ENCODE results near the gene NKAIN4. TPM values are rescaled to one million over a fixed set of nuclear protein-coding genes. Genes with fewer than 3 reads are reported as not detected.
"Not testable (repeated sequence)": the region's sequence is repeated elsewhere in the genome, so short reads cannot be mapped to it uniquely, and the experiment has no call there.

Gene NKAIN4
- total RNA-seq, 4 donors from 2014 or later: 40.9 TPM; not detected in 3

DNA sequence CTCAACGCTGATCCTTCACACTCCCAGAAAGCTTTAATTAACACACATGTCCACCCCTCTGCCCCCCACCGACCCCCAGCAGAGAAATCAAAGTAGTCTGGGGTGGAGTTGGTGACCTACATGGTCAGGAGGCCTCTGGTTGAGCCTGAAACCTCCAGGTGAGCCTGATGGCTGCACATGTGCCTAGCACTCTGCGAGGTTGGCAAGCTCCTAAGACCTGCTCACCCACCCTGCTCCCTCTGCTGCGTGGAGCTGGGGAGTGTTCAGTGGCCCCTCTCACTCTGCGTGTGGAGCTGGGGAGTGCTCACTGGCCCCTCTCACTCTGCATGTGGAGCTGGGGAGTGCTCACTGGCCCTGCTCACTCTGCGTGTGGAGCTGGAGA lies 30.4 kb downstream of the NKAIN4 start:
- no peaks in the 10 kb centered on the region for H3K4me1 ChIP-seq
- TF ChIP-seq, protein P1, sequence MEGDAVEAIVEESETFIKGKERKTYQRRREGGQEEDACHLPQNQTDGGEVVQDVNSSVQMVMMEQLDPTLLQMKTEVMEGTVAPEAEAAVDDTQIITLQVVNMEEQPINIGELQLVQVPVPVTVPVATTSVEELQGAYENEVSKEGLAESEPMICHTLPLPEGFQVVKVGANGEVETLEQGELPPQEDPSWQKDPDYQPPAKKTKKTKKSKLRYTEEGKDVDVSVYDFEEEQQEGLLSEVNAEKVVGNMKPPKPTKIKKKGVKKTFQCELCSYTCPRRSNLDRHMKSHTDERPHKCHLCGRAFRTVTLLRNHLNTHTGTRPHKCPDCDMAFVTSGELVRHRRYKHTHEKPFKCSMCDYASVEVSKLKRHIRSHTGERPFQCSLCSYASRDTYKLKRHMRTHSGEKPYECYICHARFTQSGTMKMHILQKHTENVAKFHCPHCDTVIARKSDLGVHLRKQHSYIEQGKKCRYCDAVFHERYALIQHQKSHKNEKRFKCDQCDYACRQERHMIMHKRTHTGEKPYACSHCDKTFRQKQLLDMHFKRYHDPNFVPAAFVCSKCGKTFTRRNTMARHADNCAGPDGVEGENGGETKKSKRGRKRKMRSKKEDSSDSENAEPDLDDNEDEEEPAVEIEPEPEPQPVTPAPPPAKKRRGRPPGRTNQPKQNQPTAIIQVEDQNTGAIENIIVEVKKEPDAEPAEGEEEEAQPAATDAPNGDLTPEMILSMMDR (IDR thresholded peaks at IDR 0.05): no peak
- no peak for TF ChIP-seq POLR2A (IDR thresholded peaks at IDR 0.05)
- no peaks in the 10 kb centered on the region for H3K27me3 ChIP-seq
- no peak overlapping the region for H3K27ac ChIP-seq
- DNase-seq: no peak
- no peaks in the 10 kb centered on the region for H3K9me3 ChIP-seq
- intact Hi-C loops (cut with DNase I; ENCODE audit: low total_unique reads): no loop called here
- no peaks in the 10 kb centered on the region for H3K36me3 ChIP-seq
- H3K4me3 ChIP-seq: no peak overlapping the region

DNA sequence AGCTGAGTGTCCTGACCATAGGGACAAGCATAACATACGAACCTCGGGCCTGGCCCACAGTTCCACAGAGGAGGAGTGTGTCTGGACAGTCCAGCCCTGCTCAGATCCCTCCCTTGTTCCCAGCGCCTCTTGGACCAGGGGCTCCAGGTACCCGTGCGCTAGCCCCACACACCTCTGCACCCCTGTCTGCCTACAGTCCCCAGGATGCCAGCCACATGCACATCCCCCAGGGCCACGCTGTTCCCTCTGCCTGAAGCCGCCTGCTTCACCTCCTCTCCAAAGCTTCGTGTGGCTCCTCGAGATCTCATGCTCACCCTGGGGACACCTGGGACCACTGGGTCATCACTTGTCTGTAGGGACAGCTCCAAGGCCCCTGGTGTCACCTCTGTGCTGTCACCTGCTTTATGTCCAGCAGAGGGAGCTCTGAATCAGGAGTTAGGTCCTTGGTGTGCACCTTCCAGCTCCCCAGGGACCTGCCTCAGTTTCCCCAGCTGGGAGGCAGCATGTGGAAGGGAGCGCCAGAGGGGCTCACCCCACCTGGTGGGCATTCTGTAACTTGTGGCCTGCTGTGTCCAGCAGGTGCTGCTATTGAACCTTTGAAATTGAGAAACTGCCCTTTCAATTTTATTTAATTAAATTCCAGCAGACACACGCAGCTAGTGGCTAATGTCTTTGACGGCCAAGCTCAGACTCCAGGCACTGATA lies 31.0 kb downstream of the NKAIN4 start:
- no peaks in the 10 kb centered on the region for H3K36me3 ChIP-seq
- DNase-seq: no peak
- intact Hi-C loops (cut with DNase I; ENCODE audit: low total_unique reads): no loop called here
- H3K4me1 ChIP-seq: no peaks in the 10 kb centered on the region
- H3K9me3 ChIP-seq: no peaks in the 10 kb centered on the region
- H3K27me3 ChIP-seq: no peaks in the 10 kb centered on the region
- H3K4me3 ChIP-seq: no peak overlapping the region
- no peak overlapping the region for H3K27ac ChIP-seq
- no peak for TF ChIP-seq POLR2A (IDR thresholded peaks at IDR 0.05)
- TF ChIP-seq, protein P1 (IDR thresholded peaks at IDR 0.05): peak; percentile 19 to 41 (median 26)

DNA sequence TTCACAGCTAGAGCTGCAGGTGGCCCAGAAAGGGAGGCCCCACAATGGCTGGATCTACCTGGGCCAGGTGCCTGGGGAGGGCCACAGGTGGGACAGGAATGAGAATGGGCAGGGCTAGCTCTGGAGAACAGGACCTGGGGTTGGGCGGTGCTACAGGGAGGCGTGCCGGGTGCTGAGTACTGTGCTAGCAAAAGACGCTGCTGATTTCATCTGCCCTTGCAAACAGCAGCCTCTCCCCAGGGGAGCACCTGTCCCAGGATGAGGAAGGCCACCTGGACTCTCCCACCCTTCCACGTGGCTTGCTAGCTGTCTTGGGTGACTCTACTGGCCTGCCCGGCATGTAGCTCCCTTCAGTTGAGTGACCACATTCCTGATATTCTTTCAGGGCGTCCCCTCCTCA lies 31.7 kb downstream of the NKAIN4 start:
- Histone ChIP-seq H3K9me3 (no peaks in the 10 kb centered on the region), H3K27ac (no peak overlapping the region), H3K4me1 (no peaks in the 10 kb centered on the region), H3K36me3 (no peaks in the 10 kb centered on the region), H3K27me3 (no peaks in the 10 kb centered on the region), H3K4me3 (no peak overlapping the region)
- TF ChIP-seq, protein P1 (IDR thresholded peaks at IDR 0.05): no peak
- no peak for TF ChIP-seq POLR2A (IDR thresholded peaks at IDR 0.05)
- DNase-seq: no peak
- intact Hi-C loops (cut with DNase I; ENCODE audit: low total_unique reads): no loop called here

DNA sequence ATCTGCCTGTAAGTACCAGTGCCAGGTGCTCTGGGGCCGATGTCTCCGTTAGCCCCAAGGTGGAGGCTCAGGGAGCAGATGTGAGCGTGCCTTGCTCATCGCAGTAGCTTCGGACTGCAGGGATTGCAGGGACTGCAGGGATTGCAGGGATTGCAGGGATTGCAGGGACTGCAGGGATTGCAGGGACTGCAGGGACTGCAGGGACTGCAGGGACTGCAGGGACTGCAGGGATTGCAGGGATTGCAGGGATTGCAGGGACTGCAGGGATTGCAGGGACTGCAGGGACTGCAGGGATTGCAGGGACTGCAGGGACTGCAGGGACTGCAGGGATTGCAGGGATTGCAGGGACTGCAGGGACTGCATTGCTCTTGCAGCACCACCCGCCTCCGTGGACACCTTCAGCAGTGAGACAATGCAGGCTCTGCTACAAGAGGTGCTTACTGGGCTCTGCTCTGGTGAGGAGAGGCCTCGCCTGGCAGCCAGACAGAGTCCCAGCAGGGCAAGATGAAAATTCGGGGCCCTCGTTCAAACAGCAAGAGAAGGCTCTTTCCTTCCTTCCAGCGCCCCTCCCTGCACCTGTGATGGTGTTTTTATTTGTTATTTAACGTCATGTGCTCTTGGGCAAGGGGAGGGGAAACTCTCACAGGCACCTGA lies 32.7 kb downstream of the NKAIN4 start:
- H3K9me3 ChIP-seq; H3K27ac ChIP-seq; intact Hi-C loops (cut with DNase I; ENCODE audit: low total_unique reads); H3K27me3 ChIP-seq; H3K4me1 ChIP-seq; DNase-seq; H3K4me3 ChIP-seq; H3K36me3 ChIP-seq: not testable (repeated sequence)

DNA sequence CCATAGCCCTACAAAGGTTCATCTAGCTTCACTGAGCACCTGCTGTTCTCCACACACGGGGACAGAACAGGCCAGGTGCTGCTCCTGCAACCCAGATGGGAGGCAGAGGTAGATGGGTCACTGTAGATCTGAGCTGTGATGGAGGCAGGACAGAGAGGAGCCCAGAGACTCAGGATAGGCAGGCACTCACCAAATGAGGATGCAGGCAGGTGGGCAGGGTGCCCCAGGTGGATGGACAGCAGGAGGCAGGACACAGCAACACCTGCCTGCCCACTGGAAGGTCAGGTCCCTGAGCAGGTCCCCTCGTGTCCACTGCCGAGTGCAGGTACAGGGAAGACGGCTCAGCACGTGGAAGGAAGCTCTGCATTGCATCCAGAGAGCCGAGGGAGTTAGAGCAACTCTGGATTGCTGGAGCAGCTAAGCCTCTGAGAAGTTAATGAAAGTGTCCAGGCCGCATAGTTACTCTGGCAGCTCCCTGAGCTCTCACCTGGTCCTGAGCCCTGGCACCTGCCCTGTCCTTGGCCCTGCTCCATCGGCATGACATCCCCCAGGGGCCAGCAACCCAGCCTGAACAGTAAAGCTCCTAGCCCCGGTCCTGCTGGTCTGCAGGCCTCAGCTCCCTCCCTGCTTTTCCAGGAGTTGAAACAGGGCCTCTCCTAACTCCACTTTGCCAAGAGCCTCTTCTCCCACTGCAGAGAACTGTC lies 33.4 kb downstream of the NKAIN4 start:
- H3K4me1 ChIP-seq: no peaks in the 10 kb centered on the region
- H3K4me3 ChIP-seq: no peak overlapping the region
- TF ChIP-seq, protein P1 (IDR thresholded peaks at IDR 0.05): no peak
- no peak for TF ChIP-seq POLR2A (IDR thresholded peaks at IDR 0.05)
- H3K27ac ChIP-seq: no peak overlapping the region
- no peaks in the 10 kb centered on the region for H3K36me3 ChIP-seq
- intact Hi-C loops (cut with DNase I; ENCODE audit: low total_unique reads): no loop called here
- no peaks in the 10 kb centered on the region for H3K9me3 ChIP-seq
- no peaks in the 10 kb centered on the region for H3K27me3 ChIP-seq
- DNase-seq: no peak
